Measurements from ENCODE around the gene CMYA5. TPM values are rescaled to one million over a fixed set of nuclear protein-coding genes. Genes with fewer than 3 reads are reported as not detected.

CMYA5 gene
- 0.13 and 0.14 TPM in 2 replicates for total RNA-seq

DNA sequence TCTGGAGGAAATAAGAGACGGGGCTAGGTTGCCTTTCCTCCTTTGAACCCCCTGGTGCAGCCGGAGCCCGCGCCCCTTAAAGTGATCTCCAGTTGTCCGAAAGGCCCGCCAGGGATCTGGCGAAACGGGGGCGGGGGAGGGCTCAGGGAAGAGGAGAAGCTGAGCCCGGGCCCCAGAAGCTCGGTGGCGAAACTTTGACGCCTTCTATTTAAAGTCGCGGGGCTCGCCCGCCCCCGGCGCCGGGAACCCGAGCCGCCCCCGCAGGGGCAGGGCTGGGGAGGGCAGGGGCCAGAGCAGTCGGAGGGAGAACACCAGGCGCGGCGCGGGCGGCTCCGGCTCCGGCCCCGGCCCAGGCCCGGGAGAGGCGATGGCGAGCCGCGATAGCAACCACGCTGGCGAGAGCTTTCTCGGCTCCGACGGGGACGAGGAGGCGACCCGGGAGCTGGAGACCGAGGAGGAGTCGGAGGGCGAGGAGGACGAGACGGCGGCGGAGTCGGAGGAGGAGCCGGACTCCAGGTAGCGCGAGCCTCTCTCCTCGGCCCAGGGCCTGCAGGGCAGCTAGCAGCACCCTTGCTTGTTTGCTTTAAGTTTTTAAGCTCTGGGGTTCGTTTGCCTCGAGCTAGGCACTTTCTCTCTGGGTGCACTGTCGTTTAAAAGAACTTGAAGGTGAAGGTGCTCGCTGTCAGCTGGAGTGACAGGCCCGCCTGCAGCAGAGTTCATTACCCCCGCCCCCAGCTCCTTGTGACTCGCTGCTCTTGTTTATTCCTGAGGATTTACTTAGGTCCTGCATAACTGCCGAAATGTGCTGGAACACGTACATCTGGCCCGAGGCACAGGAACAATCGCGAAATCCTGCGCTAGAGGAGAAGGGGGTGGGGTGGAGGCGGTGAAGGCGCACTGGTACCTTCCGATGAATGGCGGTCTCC, at the start of gene CMYA5:
Gene CMYA5, plus strand, starts transcription at position 296 of the 926 bp plus-strand sequence. Its CDS starts 72 bp downstream, at position 368.

Small RNA genes lying within 50 kb of the gene (small RNA-seq; reads per million reads assigned to genes)
- gene AC008496.1: not detected

Other genes starting within 250 kb of the CMYA5 start
- 2.7 and 7.5 TPM in 2 replicates for gene HOMER1, start 175.7 kb upstream of the CMYA5 start, total RNA-seq
- gene TENT2, start 77.4 kb upstream of the CMYA5 start, total RNA-seq: 62.5 and 68.6 TPM in 2 replicates